Activated naive CD8-positive, alpha-beta T cell treated with anti-CD3 and anti-CD28 coated beads for 36 hours (primary cell): Measurements from ENCODE around the gene LHX4. TPM values are rescaled to one million over a fixed set of nuclear protein-coding genes. Genes with fewer than 3 reads are reported as not detected.

Source experiments
- DNase-seq: peaks from one replicate; pipeline ENCODE4 v3.0.0; 2021
- H3K27ac Mint-ChIP-seq: one replicate; pipeline ENCODE4 v1.8.0; 2022; ENCODE audit warnings: mild to moderate bottlenecking, moderate library complexity, mixed read lengths
- H3K27me3 Mint-ChIP-seq: one replicate; pipeline ENCODE4 v1.8.0; 2022; ENCODE audit warnings: mild to moderate bottlenecking, mixed read lengths
- H3K36me3 Mint-ChIP-seq: one replicate; pipeline ENCODE4 v1.8.0; 2021; ENCODE audit warnings: mild to moderate bottlenecking, mixed read lengths
- H3K4me1 Mint-ChIP-seq: one replicate; pipeline ENCODE4 v1.8.0; 2021; ENCODE audit warnings: mixed read lengths
- H3K4me3 Mint-ChIP-seq: one replicate; pipeline ENCODE4 v1.8.0; 2022; ENCODE audit warnings: mild to moderate bottlenecking, moderate library complexity, mixed read lengths
- H3K9me3 Mint-ChIP-seq: one replicate; pipeline ENCODE4 v1.8.0; 2022; ENCODE audit warnings: mixed read lengths
- total RNA-seq, 2 experiments: library from RNA; stranded (reverse); gene quantifications; one replicate each; pipeline ENCODE4 v1.2.3, GENCODE V29; 2021

LHX4 gene
- total RNA-seq, 2 experiments from 2014 or later, result not detected

DNA sequence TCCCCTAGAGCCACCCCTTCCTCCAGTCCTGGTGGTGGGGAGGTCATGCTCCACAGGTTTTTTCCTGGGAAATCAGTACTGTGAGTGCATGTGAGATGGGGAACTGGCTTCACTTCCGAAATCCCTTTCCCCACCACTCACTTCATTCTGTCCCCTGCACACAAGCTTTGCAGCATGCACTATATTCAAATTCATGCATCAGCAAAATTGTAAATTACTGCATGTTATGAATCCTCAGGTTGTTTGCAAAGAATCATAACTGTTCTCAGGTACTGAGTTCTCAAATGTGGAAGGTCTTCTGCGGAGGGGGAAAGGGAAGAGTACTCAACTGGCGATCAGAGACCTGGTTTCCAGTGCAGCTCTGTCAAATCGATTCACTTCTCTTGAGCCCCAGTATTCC lies 42.3 kb downstream of the LHX4 start:
- H3K27me3 Mint-ChIP-seq, result no peaks in the 10 kb centered on the region

DNA sequence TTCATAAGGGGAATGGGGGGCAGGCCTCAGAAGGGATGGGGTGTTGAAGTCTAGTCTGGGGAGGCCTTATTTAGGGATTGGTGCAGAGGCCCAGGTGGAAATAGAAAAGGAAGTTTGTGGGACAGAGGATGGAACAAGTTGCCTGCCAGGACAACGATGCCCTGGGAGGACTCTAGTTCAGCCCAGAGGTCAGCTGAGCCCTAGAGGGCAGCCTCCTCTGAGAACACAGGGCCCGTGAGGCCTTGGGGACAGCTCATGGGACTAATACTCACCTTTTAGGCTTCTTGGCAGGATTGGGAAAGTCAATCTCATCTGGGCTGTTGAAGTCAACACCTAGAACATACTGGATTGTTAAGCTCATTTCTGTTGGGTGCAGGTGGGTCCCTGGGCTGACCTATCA lies 43.0 kb downstream of the LHX4 start:
- peaks cover 3% of the 10 kb centered on the region for H3K4me1 Mint-ChIP-seq
- no peaks in the 10 kb centered on the region for H3K9me3 Mint-ChIP-seq
- no peak for DNase-seq
- H3K4me3 Mint-ChIP-seq, result no peak overlapping the region
- H3K36me3 Mint-ChIP-seq, result peaks cover 10% of the 10 kb centered on the region
- no peaks in the 10 kb centered on the region for H3K27me3 Mint-ChIP-seq
- H3K27ac Mint-ChIP-seq, result no peak overlapping the region

More for the DNA sequence above, 42.3 kb downstream of the LHX4 start:
- Mint-ChIP-seq H3K27ac (no peak overlapping the region), H3K4me3 (no peak overlapping the region), H3K4me1 (peaks cover 5% of the 10 kb centered on the region), H3K36me3 (peaks cover 9% of the 10 kb centered on the region), H3K9me3 (no peaks in the 10 kb centered on the region)
- DNase-seq, result no peak

GRCh38 chr1:180274221-180274620 lies 44.2 kb downstream of the LHX4 start:
- H3K27ac Mint-ChIP-seq, result no peak overlapping the region
- H3K27me3 Mint-ChIP-seq, result no peaks in the 10 kb centered on the region
- no peak for DNase-seq
- no peaks in the 10 kb centered on the region for H3K9me3 Mint-ChIP-seq
- H3K36me3 Mint-ChIP-seq, result peaks cover 10% of the 10 kb centered on the region
- peaks cover 3% of the 10 kb centered on the region for H3K4me1 Mint-ChIP-seq
- H3K4me3 Mint-ChIP-seq, result no peak overlapping the region

DNA sequence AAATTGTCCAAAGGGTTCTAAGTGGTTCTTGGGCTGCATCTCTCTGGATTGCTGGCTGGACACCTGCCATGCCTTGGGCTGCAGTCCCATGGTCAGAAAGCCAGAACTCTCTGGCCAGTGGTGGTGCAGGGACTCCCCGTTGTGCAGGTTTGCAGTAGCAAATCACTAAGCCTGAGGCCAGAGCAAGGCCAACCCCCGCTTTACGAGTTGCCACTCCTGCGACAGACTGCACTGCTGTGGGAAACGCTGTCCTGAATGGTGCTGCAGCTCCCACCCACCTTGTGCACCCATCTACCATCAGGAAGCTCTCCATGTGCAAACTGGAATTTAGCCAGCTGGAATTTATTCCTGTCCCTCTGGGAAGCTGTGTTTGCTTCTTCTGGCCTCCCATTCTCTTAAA lies 45.7 kb downstream of the LHX4 start:
- Mint-ChIP-seq H3K4me3 (no peak overlapping the region), H3K4me1 (peaks cover 2% of the 10 kb centered on the region), H3K36me3 (peaks cover 15% of the 10 kb centered on the region), H3K27me3 (no peaks in the 10 kb centered on the region), H3K27ac (no peak overlapping the region), H3K9me3 (no peaks in the 10 kb centered on the region)
- no peak for DNase-seq

- Mint-ChIP-seq H3K4me3 (no peak overlapping the region), H3K27me3 (no peaks in the 10 kb centered on the region), H3K36me3 (peaks cover 18% of the 10 kb centered on the region), H3K4me1 (no peaks in the 10 kb centered on the region), H3K9me3 (no peaks in the 10 kb centered on the region), H3K27ac (no peak overlapping the region)
- no peak for DNase-seq
These were observed 47.6 kb downstream of the LHX4 start for GRCh38 chr1:180277476-180278193.

- DNase-seq, result no peak
- Mint-ChIP-seq H3K27me3 (no peaks in the 10 kb centered on the region), H3K27ac (no peak overlapping the region), H3K4me3 (no peak overlapping the region), H3K4me1 (no peaks in the 10 kb centered on the region), H3K9me3 (no peaks in the 10 kb centered on the region), H3K36me3 (peaks cover 18% of the 10 kb centered on the region)
These were observed 48.1 kb downstream of the LHX4 start for GRCh38 chr1:180278194-180278515.

DNA sequence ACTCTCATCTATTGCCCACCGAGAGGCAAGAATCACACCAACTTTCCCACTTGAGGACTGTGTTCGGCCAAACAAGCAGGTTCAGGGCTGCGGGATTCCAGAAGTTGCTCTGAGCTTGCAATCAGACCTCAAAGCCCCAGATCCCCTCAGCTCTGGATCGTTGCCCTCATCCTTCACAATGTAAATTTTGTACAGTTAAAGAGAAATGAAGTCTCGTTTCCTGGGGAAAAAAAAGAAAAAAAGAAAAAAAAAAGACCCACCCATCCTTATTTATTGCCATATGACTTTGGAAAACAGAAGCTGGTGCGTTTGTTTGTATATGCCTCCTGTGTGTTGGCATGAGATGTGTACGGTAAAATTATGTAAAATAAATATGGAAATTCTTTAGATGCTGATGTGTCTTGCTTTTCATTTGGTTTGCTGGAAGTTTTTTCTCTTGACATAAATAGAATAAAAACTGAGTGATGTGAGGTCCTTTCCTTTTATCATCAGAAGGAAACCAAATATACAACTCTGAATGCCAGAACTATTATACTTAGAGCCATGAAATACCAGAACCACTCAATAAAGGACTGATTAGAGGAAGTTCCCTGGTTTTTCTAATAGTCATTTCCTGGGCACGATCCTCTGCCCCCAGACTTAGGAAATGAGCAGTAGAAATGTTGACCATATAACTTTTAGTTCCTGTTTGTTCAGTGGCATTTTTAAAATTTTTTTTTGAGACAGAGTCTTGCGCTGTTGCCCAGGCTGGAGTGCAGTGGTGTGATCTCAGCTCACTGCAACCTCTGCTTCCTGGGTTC lies 48.7 kb downstream of the LHX4 start:
- H3K4me1 Mint-ChIP-seq, result no peaks in the 10 kb centered on the region
- no peaks in the 10 kb centered on the region for H3K9me3 Mint-ChIP-seq
- peaks cover 18% of the 10 kb centered on the region for H3K36me3 Mint-ChIP-seq
- no peak for DNase-seq
- no peak overlapping the region for H3K27ac Mint-ChIP-seq
- H3K27me3 Mint-ChIP-seq, result no peaks in the 10 kb centered on the region
- H3K4me3 Mint-ChIP-seq, result no peak overlapping the region

DNA sequence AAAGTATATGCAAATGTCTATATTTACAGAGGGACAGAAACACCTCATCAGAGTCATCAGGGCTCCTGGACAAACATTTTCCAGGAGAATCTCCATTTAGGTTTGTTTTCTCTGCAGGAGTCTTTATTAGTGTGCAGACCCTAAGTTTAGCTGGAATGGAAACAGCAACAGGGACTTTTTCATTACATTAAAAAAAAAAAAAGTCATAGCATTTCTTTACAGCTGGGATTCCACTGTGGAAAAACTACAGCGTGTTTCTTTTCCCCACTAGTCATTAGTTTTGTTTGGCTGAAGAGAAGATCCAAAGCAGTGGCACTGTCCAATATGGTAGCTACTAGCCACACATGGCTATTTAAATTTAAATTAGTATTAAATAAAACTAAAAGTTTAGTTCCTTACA lies 49.6 kb downstream of the LHX4 start:
- Mint-ChIP-seq H3K4me3 (no peak overlapping the region), H3K4me1 (no peaks in the 10 kb centered on the region), H3K9me3 (no peaks in the 10 kb centered on the region), H3K36me3 (peaks cover 20% of the 10 kb centered on the region), H3K27ac (no peak overlapping the region), H3K27me3 (no peaks in the 10 kb centered on the region)
- no peak for DNase-seq

GRCh38 chr1:180280617-180281016 lies 50.6 kb downstream of the LHX4 start:
- H3K27ac Mint-ChIP-seq, result no peak overlapping the region
- peaks cover 17% of the 10 kb centered on the region for H3K36me3 Mint-ChIP-seq
- no peaks in the 10 kb centered on the region for H3K27me3 Mint-ChIP-seq
- no peaks in the 10 kb centered on the region for H3K9me3 Mint-ChIP-seq
- no peaks in the 10 kb centered on the region for H3K4me1 Mint-ChIP-seq
- no peak overlapping the region for H3K4me3 Mint-ChIP-seq
- no peak for DNase-seq

DNA sequence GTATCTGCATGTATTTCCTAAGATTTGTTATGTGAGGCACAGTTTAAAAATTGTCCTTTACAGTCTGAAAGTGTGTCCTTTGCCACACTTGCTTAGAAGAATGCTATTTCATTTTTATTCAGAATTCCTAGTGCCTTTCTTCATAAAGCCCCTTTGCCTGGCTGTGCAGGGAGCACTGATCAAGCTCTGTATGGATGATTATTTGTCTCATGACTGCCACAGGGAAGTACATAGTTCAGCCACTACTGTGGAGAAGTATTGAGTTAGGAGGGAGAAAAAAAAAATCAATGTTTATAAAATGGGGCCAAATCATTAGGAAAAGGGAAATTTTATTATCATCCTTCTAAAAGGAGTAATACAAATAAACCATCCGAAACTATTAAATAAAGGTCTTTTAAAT lies 51.4 kb downstream of the LHX4 start:
- peaks cover 15% of the 10 kb centered on the region for H3K36me3 Mint-ChIP-seq

GRCh38 chr1:180282401-180283044 lies 52.5 kb downstream of the LHX4 start:
- Mint-ChIP-seq H3K27ac (no peak overlapping the region), H3K9me3 (no peaks in the 10 kb centered on the region), H3K27me3 (no peaks in the 10 kb centered on the region), H3K4me3 (no peak overlapping the region), H3K36me3 (peaks cover 15% of the 10 kb centered on the region), H3K4me1 (no peaks in the 10 kb centered on the region)
- DNase-seq, result no peak

More for the DNA sequence above, 51.4 kb downstream of the LHX4 start:
- Mint-ChIP-seq H3K27me3 (no peaks in the 10 kb centered on the region), H3K4me3 (no peak overlapping the region), H3K27ac (no peak overlapping the region), H3K4me1 (no peaks in the 10 kb centered on the region), H3K9me3 (no peaks in the 10 kb centered on the region)
- no peak for DNase-seq

DNA sequence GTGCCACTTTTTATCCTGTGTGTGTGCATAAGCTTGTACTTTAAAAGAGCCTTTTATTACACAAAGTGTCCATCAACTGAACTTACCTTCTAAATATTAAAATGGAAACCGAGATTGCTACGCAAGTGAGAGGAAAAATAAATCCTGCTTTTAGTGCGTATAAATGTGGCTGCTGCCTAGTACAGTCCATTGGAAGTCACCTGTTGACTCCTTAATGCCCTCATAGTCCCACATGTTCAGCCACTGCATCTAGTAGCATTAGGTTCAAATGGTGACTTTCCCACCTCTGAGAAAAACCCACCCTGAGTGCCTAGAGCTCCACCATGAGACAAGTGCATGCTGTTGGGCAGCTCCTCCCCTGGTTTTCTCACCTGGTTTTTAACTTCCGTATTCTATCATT lies 53.0 kb downstream of the LHX4 start:
- Mint-ChIP-seq H3K4me3 (no peak overlapping the region), H3K4me1 (no peaks in the 10 kb centered on the region), H3K27me3 (no peaks in the 10 kb centered on the region), H3K9me3 (no peaks in the 10 kb centered on the region), H3K36me3 (peaks cover 13% of the 10 kb centered on the region), H3K27ac (no peak overlapping the region)
- DNase-seq, result no peak

DNA sequence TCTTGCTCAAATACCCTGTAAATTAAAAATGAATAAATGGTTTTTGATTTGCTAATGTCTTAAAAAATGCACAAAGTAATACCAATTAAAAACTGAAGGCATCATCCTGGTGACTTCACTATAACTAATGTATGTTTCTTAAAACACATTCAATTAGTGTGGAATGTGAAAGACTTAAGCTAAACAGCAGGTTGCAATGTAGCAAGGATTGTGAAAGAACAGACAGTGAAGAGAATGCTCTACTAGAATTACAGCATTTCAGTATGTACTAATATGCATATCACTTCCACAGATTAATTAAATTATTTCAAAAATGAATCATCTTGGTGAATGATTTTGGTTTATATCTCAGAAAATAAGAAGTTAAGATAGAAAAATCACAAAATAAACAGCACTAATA lies 56.4 kb downstream of the LHX4 start:
- Mint-ChIP-seq H3K4me1 (peaks cover 15% of the 10 kb centered on the region), H3K9me3 (no peaks in the 10 kb centered on the region), H3K27me3 (no peaks in the 10 kb centered on the region), H3K4me3 (no peak overlapping the region), H3K27ac (no peak overlapping the region), H3K36me3 (peaks cover 9% of the 10 kb centered on the region)
- no peak for DNase-seq

- DNase-seq, result no peak
- peaks cover 17% of the 10 kb centered on the region for H3K36me3 Mint-ChIP-seq
- no peaks in the 10 kb centered on the region for H3K27me3 Mint-ChIP-seq
- H3K4me1 Mint-ChIP-seq, result peaks cover 18% of the 10 kb centered on the region
- no peak overlapping the region for H3K27ac Mint-ChIP-seq
- H3K9me3 Mint-ChIP-seq, result peaks cover 3% of the 10 kb centered on the region
- H3K4me3 Mint-ChIP-seq, result no peak overlapping the region
These were observed 58.1 kb downstream of the LHX4 start for GRCh38 chr1:180287988-180288705.

DNA sequence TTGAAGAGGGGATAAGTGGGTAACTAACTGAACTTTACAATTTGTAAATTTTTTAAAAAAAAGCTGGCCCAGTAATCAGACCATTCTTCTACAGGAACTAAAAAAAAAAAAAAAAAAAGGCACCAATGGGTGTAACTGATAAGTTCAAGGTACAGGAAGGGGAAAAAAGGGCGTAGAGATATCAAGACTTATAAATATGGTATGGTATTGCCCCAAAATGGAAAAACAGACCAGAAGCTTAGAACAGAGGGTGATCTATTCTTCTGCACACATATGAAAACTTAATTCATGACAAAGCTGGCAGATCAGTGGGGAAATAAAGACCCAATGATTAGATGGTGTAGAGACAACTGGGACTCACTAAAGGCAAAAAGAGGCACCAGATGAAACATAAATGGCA lies 58.9 kb downstream of the LHX4 start:
- Mint-ChIP-seq H3K27me3 (no peaks in the 10 kb centered on the region), H3K36me3 (peaks cover 17% of the 10 kb centered on the region), H3K4me3 (no peak overlapping the region), H3K9me3 (peaks cover 3% of the 10 kb centered on the region), H3K4me1 (peaks cover 18% of the 10 kb centered on the region), H3K27ac (no peak overlapping the region)
- no peak for DNase-seq
